WI38 (cell line): Measurements from ENCODE around the gene PARD3B.

Experiments
- H3K4me3 ChIP-seq: 2 replicates; pipeline ENCODE4 v1.5.1; 2011; ENCODE audit warnings: low read depth, mild to moderate bottlenecking, control low read depth, low read length
- TF ChIP-seq, protein P1 (sequence below): IDR thresholded peaks from 2 replicates; pipeline ENCODE4 v1.5.1; 2012; ENCODE audit warnings: low read depth, mild to moderate bottlenecking, control low read depth, low read length

The PARD3B gene

DNA sequence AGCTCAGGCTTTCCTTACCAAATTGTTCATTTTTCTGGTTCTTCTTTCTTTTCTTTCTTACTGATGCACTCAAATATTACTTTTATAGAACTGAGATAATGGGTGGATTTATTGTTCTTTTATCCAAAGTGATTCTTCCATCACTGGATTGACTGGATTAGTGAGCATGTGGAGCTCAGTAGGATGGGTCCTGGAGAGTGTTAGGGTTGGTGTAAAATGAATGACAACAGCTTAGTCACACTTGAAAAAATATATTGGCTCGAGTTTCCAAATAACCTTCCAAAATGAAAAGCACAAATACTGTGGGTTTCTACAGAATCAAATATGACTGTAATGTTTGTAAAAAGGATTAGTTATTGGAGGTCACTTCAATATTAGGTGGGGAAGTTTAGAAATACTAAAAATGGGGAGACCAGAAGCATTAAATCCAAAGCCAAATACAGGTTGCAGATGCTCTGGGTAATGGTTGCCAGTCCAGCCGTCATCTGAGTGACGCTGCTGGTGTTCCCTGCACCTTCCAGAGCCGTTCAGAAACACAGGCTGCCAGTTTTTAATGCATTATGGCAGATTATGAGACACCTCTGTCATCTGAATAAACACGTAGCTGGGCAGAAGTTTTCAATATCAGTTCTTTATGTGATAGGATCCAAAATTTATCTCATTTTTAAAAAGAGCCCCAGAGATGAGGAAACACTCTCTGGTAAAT, 842.2 kb downstream of the PARD3B start:
- TF ChIP-seq, protein P1, sequence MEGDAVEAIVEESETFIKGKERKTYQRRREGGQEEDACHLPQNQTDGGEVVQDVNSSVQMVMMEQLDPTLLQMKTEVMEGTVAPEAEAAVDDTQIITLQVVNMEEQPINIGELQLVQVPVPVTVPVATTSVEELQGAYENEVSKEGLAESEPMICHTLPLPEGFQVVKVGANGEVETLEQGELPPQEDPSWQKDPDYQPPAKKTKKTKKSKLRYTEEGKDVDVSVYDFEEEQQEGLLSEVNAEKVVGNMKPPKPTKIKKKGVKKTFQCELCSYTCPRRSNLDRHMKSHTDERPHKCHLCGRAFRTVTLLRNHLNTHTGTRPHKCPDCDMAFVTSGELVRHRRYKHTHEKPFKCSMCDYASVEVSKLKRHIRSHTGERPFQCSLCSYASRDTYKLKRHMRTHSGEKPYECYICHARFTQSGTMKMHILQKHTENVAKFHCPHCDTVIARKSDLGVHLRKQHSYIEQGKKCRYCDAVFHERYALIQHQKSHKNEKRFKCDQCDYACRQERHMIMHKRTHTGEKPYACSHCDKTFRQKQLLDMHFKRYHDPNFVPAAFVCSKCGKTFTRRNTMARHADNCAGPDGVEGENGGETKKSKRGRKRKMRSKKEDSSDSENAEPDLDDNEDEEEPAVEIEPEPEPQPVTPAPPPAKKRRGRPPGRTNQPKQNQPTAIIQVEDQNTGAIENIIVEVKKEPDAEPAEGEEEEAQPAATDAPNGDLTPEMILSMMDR = no peak
- H3K4me3 ChIP-seq = no peak overlapping the region

DNA sequence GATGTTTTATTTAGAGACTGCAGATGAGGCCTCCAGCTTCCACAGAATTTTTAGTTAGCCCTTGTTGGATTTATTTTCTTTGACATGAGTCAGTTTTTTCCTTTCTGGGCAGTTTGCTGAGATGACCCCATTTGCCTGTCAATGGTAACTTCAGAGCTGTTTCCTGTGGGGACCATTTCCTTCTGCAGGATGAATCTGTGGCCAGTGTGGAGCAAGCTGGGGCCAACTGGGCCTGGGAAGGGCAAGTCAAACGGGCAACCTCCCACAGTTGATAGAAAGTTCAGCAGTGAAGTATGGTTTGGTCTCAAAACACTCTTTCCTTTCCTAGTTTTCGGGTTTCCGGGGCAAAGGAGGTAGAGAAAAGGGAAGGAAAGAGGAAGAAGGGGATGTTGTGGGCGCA, 845.6 kb downstream of the PARD3B start:
- no peak overlapping the region for H3K4me3 ChIP-seq
- TF ChIP-seq, protein P1 = no peak

DNA sequence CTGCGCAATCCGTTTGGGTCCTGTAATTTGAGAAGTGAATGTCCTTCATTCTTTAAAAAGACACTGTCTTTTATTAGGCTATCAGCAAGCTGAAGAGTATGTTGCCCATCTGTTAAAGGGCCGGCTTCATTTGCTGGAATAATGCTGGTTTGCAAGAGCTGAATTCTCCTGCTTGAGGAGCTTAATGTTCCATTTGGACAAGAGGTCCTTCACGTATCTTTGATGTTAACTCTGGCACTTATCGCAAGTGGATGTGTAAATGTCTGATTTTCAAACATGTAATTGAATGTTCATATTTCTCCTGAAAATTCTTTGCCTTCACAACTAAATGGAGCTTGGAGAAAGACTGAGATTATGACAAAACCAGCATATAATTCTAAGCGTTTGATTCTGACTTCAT, 856.2 kb downstream of the PARD3B start:
- no peak overlapping the region for H3K4me3 ChIP-seq
- TF ChIP-seq, protein P1 = no peak

DNA sequence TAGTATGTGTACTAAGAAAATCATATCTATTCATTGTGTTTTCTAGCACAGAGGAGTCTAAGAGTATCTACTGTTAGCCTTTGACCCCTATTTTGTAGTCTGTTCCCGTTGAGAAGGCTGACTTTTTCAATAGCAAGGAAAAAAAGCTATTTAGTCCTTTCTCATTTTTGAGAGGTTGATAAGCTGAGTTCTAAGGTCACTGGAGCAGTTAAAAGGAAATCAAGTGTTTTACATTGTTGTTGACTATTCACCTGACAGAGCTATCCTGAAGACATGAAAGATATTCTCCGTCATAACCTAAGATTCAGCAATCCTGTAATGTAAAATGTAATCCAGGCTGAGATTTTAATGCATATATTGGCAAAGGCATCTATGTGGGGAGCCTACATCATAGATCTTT, 856.7 kb downstream of the PARD3B start:
- TF ChIP-seq, protein P1 = no peak
- no peak overlapping the region for H3K4me3 ChIP-seq

DNA sequence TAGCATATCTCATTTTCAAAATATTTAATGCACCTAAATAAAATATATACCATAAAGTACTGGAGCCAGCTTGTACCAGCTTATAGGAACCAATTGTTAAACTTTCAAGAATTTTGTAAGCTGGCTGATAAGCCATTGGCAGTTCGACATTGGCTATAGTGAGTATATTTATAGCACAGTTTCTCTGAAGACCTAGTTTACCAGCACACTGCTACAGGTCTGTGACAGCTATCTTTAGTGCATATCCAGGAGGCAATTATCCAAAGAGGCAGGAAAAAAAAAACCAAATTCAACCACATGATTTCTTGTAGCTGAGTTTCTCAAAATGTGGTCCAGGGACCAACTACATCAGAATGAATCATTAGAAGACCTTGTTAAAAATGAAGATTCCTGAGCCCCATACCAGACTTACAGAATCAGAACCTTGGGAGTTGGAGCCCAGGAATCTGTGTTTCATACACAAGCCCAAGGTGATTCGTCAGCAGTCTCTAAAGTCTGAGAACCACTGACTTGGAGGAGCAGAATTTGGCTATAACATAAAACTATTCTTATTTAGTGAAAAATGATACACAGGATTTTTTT, 858.1 kb downstream of the PARD3B start:
- no peak overlapping the region for H3K4me3 ChIP-seq
- TF ChIP-seq, protein P1 = no peak

DNA sequence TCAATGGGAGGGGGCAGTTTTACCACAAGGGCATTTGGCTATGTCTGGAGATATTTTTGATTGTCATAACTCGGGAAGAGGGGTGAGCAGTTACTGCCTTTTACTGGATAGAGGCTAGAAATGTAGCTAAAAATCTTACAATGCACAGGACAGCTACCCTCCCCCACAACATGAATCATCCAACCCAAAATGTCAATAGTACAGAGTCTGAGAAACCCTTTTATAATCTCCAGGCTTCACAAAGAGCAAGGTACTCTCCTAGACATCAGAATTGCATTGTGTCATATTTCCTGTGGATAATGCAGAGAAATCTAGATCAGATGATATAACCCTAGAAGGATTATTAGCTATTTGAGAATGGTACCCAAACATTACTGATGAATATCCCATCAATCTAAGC, 859.9 kb downstream of the PARD3B start:
- H3K4me3 ChIP-seq = no peak overlapping the region

DNA sequence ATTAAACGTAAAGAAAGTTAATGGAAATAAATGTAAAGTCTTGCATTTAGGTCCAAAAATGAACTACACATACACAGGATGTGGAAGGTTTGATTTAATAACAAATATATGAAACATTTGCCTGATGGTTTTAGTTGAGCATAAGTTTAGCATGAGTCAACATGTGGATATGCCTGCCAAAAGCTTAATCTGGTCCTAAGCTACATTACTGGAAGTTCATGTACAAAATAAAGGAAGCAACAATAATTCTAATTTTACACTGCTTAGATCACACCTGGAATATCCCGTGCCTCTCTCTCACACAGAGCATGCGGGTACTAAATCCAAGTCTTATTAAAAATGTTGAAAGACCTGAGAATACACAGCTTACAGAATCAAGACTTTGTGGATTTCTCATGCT, 860.5 kb downstream of the PARD3B start:
- peak overlapping the region; percentile 17; the same call in 1 of the 2 replicates for H3K4me3 ChIP-seq
- TF ChIP-seq, protein P1 = no peak

More for the DNA sequence above, 859.9 kb downstream of the PARD3B start:
- TF ChIP-seq, protein P1 = no peak
